BJ (cell line): ENCODE data around the gene HOXB4. TPM values are rescaled to one million over a fixed set of nuclear protein-coding genes. Genes with fewer than 3 reads are reported as not detected.

ENCODE experiments used
- CTCF ChIA-PET: fragments of 350-600 bp; formaldehyde crosslinking; extraction: SDS; loops from one replicate; lab custom pipeline; 2021; ENCODE audit warnings: antibody characterized with exemption, inconsistent platforms; lab: Yijun Ruan, JAX
- POLR2A ChIA-PET: fragments of 300-600 bp; sonication (Branson Sonifier 250); formaldehyde crosslinking; extraction: SDS; loops from one replicate; lab custom pipeline; 2021; ENCODE audit warnings: antibody characterized with exemption; lab: Charles Lee
- DNase-seq: peaks from one replicate; pipeline ENCODE4 v3.0.0-alpha.2; 2011; ENCODE audit warnings: low read depth
- H3K27me3 ChIP-seq: 2 replicates; pipeline ENCODE4 v1.6.0; 2011; ENCODE audit warnings: low read length; ENCODE audit not compliant: control insufficient read depth, insufficient read depth
- H3K36me3 ChIP-seq: 2 replicates; pipeline ENCODE4 v1.5.1; 2011; ENCODE audit warnings: low read length; ENCODE audit not compliant: control insufficient read depth, insufficient read depth
- H3K4me3 ChIP-seq: 2 replicates; pipeline ENCODE4 v1.5.1; 2011; ENCODE audit warnings: low read depth, mild to moderate bottlenecking, control low read depth, low read length
- polyA plus RNA-seq: library from polyadenylated mRNA; depleted of rRNA; stranded (reverse); fragments of >200 nt; gene quantifications from 2 replicates; pipeline ENCODE4 v1.2.3, GENCODE V29; 2011
- TF ChIP-seq, protein P1 (sequence below): IDR thresholded peaks from 2 replicates; pipeline ENCODE4 v1.5.1; 2011; ENCODE audit warnings: low read depth, mild to moderate bottlenecking, control low read depth, inconsistent platforms, low read length, moderate library complexity; ENCODE audit not compliant: insufficient read depth

The HOXB4 gene
- polyA plus RNA-seq, 1 experiment: not detected

DNA sequence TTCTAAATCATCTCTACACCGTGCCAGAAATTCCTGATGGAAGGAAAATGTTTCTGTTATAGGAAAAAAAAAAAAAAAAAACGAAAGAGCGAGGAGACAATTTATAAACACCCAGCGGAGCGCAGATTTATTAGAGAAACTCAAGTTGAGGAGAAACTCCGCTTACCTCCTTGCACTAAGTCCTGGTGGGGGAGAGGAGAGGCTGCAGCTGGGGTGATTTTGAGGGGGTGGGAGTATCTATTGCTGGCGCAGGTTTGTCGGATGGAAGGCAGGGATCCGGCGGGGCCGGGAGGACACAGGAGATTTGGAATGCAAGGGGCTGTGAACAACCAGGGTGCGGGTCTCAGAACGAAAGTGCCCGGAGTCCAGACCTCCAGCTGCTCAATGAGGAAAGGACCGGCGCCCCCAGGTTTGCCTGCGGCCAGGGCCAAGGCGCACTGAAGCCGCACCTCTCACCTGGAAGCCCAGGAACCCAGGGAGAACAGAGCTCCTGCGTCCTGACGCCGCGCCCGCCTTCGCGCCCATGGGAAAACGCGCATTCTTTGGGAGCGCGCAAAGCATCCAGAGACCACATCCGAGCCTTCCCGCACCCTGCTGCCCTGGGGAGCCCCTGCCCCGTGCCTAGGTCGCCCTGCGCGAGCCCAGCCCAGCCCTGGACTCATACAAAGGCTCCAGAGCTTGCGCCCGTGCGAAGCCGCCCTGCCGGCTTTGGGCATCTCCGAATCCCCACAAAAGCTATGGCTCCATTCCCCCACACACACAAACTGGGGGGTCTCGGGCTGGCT lies 39.5 kb upstream of the HOXB4 start:
- ChIA-PET POLR2A (no interaction called here), CTCF (interaction anchor here (0.6 to 2.6 kb wide), 25 partner anchors 9 to 592 kb away, joined by 3 to 27 read pairs (median 5); partner anchors contain the start of gene HOXB5)
- no peak overlapping the region for H3K4me3 ChIP-seq
- TF ChIP-seq, protein P1, sequence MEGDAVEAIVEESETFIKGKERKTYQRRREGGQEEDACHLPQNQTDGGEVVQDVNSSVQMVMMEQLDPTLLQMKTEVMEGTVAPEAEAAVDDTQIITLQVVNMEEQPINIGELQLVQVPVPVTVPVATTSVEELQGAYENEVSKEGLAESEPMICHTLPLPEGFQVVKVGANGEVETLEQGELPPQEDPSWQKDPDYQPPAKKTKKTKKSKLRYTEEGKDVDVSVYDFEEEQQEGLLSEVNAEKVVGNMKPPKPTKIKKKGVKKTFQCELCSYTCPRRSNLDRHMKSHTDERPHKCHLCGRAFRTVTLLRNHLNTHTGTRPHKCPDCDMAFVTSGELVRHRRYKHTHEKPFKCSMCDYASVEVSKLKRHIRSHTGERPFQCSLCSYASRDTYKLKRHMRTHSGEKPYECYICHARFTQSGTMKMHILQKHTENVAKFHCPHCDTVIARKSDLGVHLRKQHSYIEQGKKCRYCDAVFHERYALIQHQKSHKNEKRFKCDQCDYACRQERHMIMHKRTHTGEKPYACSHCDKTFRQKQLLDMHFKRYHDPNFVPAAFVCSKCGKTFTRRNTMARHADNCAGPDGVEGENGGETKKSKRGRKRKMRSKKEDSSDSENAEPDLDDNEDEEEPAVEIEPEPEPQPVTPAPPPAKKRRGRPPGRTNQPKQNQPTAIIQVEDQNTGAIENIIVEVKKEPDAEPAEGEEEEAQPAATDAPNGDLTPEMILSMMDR: no peak
- no peaks in the 10 kb centered on the region for H3K36me3 ChIP-seq
- H3K27me3 ChIP-seq: peaks cover 76% of the 10 kb centered on the region
- DNase-seq: no peak

- TF ChIP-seq, protein P1: no peak
- DNase-seq: no peak
- no peak overlapping the region for H3K4me3 ChIP-seq
- CTCF ChIA-PET: interaction anchor here (0.7 to 2.6 kb wide), 11 partner anchors 9 to 591 kb away, joined by 3 to 27 read pairs (median 5); partner anchors contain the start of gene HOXB6
- POLR2A ChIA-PET: no interaction called here
- H3K36me3 ChIP-seq: no peaks in the 10 kb centered on the region
- H3K27me3 ChIP-seq: peaks cover 75% of the 10 kb centered on the region
Observed at GRCh38 chr17:48616717-48617470, 38.7 kb upstream of the HOXB4 start.

DNA sequence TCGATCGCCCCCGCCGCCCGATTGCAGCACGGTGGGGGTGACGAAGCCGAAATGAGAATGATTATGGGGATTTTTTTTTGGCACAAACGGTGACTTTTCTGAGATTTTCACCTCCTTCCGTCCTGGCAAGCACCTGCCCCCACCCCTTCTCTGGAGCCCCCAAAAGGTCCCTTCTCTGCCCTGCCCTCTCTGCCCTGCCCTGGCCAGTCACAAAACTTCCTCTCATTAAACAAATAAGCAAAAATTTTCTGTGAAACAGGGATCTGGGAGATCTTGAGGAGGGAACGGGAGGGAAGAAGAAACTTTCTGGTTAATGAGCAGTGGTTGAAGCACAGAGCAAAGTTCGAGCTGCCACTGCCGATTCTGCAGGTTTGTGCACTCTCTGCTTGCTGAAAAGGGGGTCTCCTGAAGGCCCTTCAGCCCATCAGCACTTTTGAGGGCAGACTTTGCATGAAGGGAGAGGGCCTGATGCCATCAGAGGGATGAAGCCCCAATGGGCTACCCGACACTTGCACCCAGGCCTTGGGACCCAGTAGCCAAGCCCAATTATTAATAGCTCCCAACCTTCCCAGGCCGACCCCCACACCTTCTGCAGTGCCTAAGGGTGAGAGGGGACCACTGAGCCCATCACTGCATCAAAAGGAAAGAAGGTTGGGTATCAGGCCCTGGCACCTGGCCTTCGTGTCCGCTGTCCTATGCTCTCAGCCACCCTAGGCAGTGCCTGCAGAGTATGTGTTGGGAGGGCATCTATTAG lies 38.0 kb upstream of the HOXB4 start:
- CTCF ChIA-PET: interaction anchor here (0.6 to 2.0 kb wide), 5 partner anchors 7 to 772 kb away, joined by 3 to 6 read pairs (median 3); partner anchors contain the start of gene HOXB6
- TF ChIP-seq, protein P1: no peak
- H3K27me3 ChIP-seq: peaks cover 74% of the 10 kb centered on the region
- H3K4me3 ChIP-seq: no peak overlapping the region
- DNase-seq: no peak
- POLR2A ChIA-PET: no interaction called here
- H3K36me3 ChIP-seq: no peaks in the 10 kb centered on the region

GRCh38 chr17:48615047-48615962 lies 37.2 kb upstream of the HOXB4 start, which contains the start of gene HOXB8:
HOXB8 (minus strand) TSS chr17:48615292; CDS start chr17:48614704, 588 bp downstream.
- Histone ChIP-seq H3K36me3 (no peaks in the 10 kb centered on the region), H3K4me3 (no peak within 1 kb of the TSS), H3K27me3 (peaks cover 75% of the 10 kb centered on the region)
- ChIA-PET POLR2A (no interaction called here), CTCF (interaction anchor here (0.6 to 2.0 kb wide), 5 partner anchors 8 to 772 kb away, joined by 3 to 6 read pairs (median 3); partner anchors contain the start of gene HOXB6)
- TF ChIP-seq, protein P1: no peak
- no peak for DNase-seq
